Testis (tissue), 3 donors: ENCODE results near the gene ALDH5A1. TPM values are rescaled to one million over a fixed set of nuclear protein-coding genes. Genes with fewer than 3 reads are reported as not detected.
A peak's percentile ranks its signal among the peaks of the same experiment; 100 is the strongest.

Experiments used
- DNase-seq: peaks from one replicate; pipeline ENCODE4 v3.0.0-alpha.2; 2019
- H3K27ac ChIP-seq, 2 donors: fragments of 200-600 bp; sonication (generic); one replicate each; pipeline ENCODE4 v1.5.1; 2019
- H3K27me3 ChIP-seq: fragments of 200-600 bp; sonication (generic); one replicate; pipeline ENCODE4 v1.5.1; 2019
- H3K36me3 ChIP-seq: fragments of 200-600 bp; sonication (generic); one replicate; pipeline ENCODE4 v1.5.1; 2017; ENCODE audit warnings: low read depth; ENCODE audit errors: missing control alignments
- H3K4me1 ChIP-seq: fragments of 200-600 bp; sonication (generic); one replicate; pipeline ENCODE4 v1.5.1; 2019
- H3K4me3 ChIP-seq, 2 donors: fragments of 200-600 bp; sonication (generic); one replicate each; pipeline ENCODE4 v1.5.1; 2017 to 2019
- H3K9me3 ChIP-seq: fragments of 200-600 bp; sonication (generic); one replicate; pipeline ENCODE4 v1.5.1; 2017
- CTCF ChIP-seq, 3 experiments: fragments of 450-650 bp in 2 of 3; fragments of 200-600 bp in 1 of 3; sonication (generic) in 1 of 3; IDR thresholded peaks; one replicate each; pipeline ENCODE4 v1.5.1; 2016 to 2019; ENCODE audit warnings: antibody characterized with exemption in 3 of 3, mild to moderate bottlenecking in 2 of 3, moderate library complexity in 1 of 3
- POLR2A ChIP-seq: fragments of 450-650 bp; IDR thresholded peaks from one replicate; pipeline ENCODE4 v1.6.1; 2017; ENCODE audit warnings: antibody characterized with exemption, mild to moderate bottlenecking, moderate library complexity
- WGBS, 2 donors: methylation state at CpG; one replicate each; pipeline ENCODE4 v1.1.5; 2018; 5-methylcytosine and 5-hydroxymethylcytosine counted together
- intact Hi-C: fragments of 100-400 bp; cut with DNase I; formaldehyde crosslinking; loops from one replicate; pipeline ENCODE4 v1.15.1; 2023; ENCODE audit warnings: low total_unique reads
- polyA plus RNA-seq: library from polyadenylated mRNA; stranded (reverse); fragments of 350-450 nt; fragmentation: Illumina TruSeq; extraction: RNeasy Lipid Tissue Mini Kit (QIAGEN cat#74804); gene quantifications from one replicate; pipeline ENCODE4 v1.2.3, GENCODE V29; 2014; ENCODE audit warnings: low read depth, low replicate concordance; ENCODE audit not compliant: insufficient read depth
- total RNA-seq, 2 donors: library from RNA; depleted of rRNA; stranded (reverse); fragments of >200 nt; gene quantifications; one replicate each; pipeline ENCODE4 v1.2.3, GENCODE V29; 2016

Gene ALDH5A1
- total and polyA plus RNA-seq, 3 donors from 2014 or later: 11.3 to 21.2 (median 16.3) TPM

GRCh38 chr6:24513602-24514001 is 18.8 kb downstream of the ALDH5A1 start:
- Histone ChIP-seq H3K27me3 (no peaks in the 10 kb centered on the region), H3K4me1 (no peaks in the 10 kb centered on the region), H3K27ac (no peak overlapping the region), H3K4me3 (no peak overlapping the region), H3K36me3 (no peaks in the 10 kb centered on the region), H3K9me3 (no peaks in the 10 kb centered on the region)
- TF ChIP-seq CTCF (IDR thresholded peaks at IDR 0.05): no peak
- TF ChIP-seq POLR2A: no peak
- no peak for DNase-seq
- intact Hi-C loops: no loop called here
- 83 to 91% methylated on average over 4 of the region's 4 CpGs for WGBS, 2 donors

- intact Hi-C loops: no loop called here
- TF ChIP-seq POLR2A (no peak), CTCF (IDR thresholded peaks at IDR 0.05) (no peak)
These were observed 23.1 kb downstream of the ALDH5A1 start for GRCh38 chr6:24517659-24518543.

GRCh38 chr6:24520929-24521546 is 26.3 kb downstream of the ALDH5A1 start:
- no peak overlapping the region for H3K27ac ChIP-seq
- H3K4me3 ChIP-seq: no peak overlapping the region
- intact Hi-C loops: no loop called here
- H3K4me1 ChIP-seq: no peaks in the 10 kb centered on the region
- TF ChIP-seq POLR2A: no peak
- peak in 1 of 3 experiments; percentile 31 for TF ChIP-seq CTCF (IDR thresholded peaks at IDR 0.05)
- no peaks in the 10 kb centered on the region for H3K9me3 ChIP-seq
- H3K36me3 ChIP-seq: no peaks in the 10 kb centered on the region
- H3K27me3 ChIP-seq: no peaks in the 10 kb centered on the region
- DNase-seq: peak; percentile 43
- 62 to 65% methylated on average over 6 of the region's 6 CpGs for WGBS, 2 donors

More at GRCh38 chr6:24517659-24518543, 23.1 kb downstream of the ALDH5A1 start:
- Histone ChIP-seq H3K4me3 (no peak overlapping the region), H3K4me1 (no peaks in the 10 kb centered on the region), H3K9me3 (no peaks in the 10 kb centered on the region), H3K36me3 (no peaks in the 10 kb centered on the region), H3K27ac (no peak overlapping the region), H3K27me3 (no peaks in the 10 kb centered on the region)
- DNase-seq: no peak
- WGBS, 2 donors: 89 to 92% methylated on average over 4 of the region's 4 CpGs

GRCh38 chr6:24522228-24523176 is 27.7 kb downstream of the ALDH5A1 start:
- Histone ChIP-seq H3K9me3 (no peaks in the 10 kb centered on the region), H3K27me3 (no peaks in the 10 kb centered on the region), H3K4me1 (no peaks in the 10 kb centered on the region), H3K4me3 (no peak overlapping the region), H3K27ac (no peak overlapping the region), H3K36me3 (no peaks in the 10 kb centered on the region)
- no peak for DNase-seq
- WGBS, 2 donors: 81 to 83% methylated on average over 13 of the region's 13 CpGs
- intact Hi-C loops: no loop called here
- TF ChIP-seq POLR2A: no peak
- TF ChIP-seq CTCF (IDR thresholded peaks at IDR 0.05): no peak
